ENCODE data around the gene TMEM35B.
A peak's percentile ranks its signal among the peaks of the same experiment; 100 is the strongest.
"Not testable (repeated sequence)": the region's sequence is repeated elsewhere in the genome, so short reads cannot be mapped to it uniquely, and the experiment has no call there.

TMEM35B gene

DNA sequence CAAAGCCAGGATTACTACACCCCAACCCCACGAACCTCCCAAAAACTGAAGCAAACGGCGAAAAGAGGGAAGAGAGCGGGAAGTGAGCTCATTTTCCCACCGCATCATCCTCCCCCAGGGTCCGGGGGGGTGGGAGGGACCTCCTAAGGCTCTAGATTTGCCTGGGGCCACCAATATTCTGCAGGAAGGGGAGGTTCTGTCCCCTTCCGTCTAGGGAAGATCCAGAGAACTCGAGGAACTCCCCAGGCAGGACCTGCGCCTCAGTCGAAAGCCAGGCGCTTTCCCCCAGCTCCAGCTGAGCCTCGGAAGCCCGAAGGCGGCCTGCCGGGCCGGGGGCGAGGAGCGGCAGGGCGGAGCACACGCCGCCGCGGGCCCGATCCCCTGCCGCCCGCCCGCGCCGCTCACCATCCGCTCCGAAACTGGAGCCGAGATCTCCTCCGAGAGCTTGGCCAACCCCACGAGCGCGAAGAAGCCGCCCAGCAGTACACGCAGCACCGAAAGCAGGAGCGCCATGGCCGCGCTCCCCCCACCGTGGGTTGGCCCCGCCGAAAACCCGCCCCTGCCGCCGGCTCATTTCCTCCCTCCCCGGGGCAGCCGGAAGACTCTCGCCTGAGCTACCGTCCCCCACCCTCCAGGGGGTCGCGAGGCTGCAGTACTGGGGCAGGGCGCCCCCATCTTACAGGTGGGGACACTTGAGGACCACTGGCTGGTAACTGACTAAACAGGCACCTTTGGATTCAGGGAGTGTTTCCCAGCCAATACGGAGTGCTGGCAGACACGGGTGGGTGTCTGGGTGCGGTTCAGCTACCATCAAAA, at the start of gene TMEM35B:
TSS of gene TMEM35B (minus strand) at position 555 of the 816 bp plus-strand sequence. CDS start at position 513, 42 bp downstream.
- H3K27ac Mint-ChIP-seq: peak within 1 kb of the TSS; percentile 94
- peak within 1 kb of the TSS; percentile 100 for H3K4me3 Mint-ChIP-seq
- CTCF ChIA-PET: interaction anchor here (0.9 to 1.8 kb wide), 2 partner anchors 118 to 119 kb away, joined by 3 to 4 read pairs; no protein-coding TSS in a partner anchor
- no peaks in the 10 kb centered on the region for H3K9me3 Mint-ChIP-seq
- peak; percentile 89 for DNase-seq
- peaks cover 35% of the 10 kb centered on the region for H3K4me1 Mint-ChIP-seq
- no peaks in the 10 kb centered on the region for H3K27me3 Mint-ChIP-seq
- peaks cover 23% of the 10 kb centered on the region for H3K36me3 Mint-ChIP-seq

DNA sequence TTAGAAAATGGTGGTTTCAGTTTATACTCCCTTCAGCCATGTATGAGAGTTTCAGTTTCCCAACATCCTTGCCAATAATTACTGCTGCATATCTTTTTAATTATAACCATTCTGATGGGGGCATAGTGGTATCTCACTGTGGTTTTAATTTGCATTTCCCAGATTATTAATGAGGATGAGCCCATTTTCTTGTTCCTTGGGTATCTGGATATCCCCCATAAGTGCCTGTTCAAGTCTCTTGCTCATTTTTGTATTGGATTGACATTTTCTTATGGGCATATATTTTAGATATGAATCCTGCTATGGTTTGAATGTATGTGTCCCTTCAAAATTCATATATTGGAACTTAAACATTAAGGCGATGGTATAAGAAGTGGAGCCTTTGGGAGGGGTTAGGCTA, 48.2 kb upstream of the TMEM35B start:
- H3K27ac Mint-ChIP-seq: no peak overlapping the region
- no peak overlapping the region for H3K4me3 Mint-ChIP-seq
- H3K4me1 Mint-ChIP-seq: peaks cover 23% of the 10 kb centered on the region
- H3K27me3 Mint-ChIP-seq: peaks cover 3% of the 10 kb centered on the region
- H3K36me3 Mint-ChIP-seq: peaks cover 13% of the 10 kb centered on the region
- H3K9me3 Mint-ChIP-seq: peaks cover 8% of the 10 kb centered on the region
- DNase-seq: no peak
- CTCF ChIA-PET: no interaction called here

DNA sequence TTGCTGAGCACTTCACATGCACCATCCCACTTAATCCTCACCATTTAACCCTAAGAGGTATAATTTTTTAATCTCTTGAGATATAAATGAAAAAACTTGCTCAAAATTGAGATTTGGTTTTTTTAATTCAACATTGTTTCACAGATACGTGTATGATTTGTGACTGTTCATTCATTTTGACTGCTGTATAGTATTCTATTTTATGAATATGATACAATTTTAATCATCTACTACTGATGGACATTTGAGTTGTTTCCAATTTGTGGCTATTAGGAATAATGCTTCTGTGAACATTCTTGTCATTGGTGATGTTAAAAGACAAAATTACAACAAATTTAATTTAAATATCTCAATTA, 47.2 kb upstream of the TMEM35B start:
- peaks cover 17% of the 10 kb centered on the region for H3K36me3 Mint-ChIP-seq
- no peak for DNase-seq
- peaks cover 8% of the 10 kb centered on the region for H3K9me3 Mint-ChIP-seq
- peak overlapping the region; percentile 39 for H3K4me3 Mint-ChIP-seq
- peaks cover 3% of the 10 kb centered on the region for H3K27me3 Mint-ChIP-seq
- peaks cover 28% of the 10 kb centered on the region for H3K4me1 Mint-ChIP-seq
- CTCF ChIA-PET: no interaction called here
- H3K27ac Mint-ChIP-seq: no peak overlapping the region

GRCh38 chr1:35030756-35031446, 45.8 kb upstream of the TMEM35B start:
- H3K9me3 Mint-ChIP-seq: peaks cover 8% of the 10 kb centered on the region
- peaks cover 38% of the 10 kb centered on the region for H3K4me1 Mint-ChIP-seq
- H3K27ac Mint-ChIP-seq: peak overlapping the region; percentile 91
- DNase-seq: peak; percentile 54
- peaks cover 27% of the 10 kb centered on the region for H3K36me3 Mint-ChIP-seq
- peaks cover 3% of the 10 kb centered on the region for H3K27me3 Mint-ChIP-seq
- peak overlapping the region; percentile 94 for H3K4me3 Mint-ChIP-seq
- CTCF ChIA-PET: interaction anchor here (0.7 to 1.0 kb wide), 2 partner anchors 175 to 178 kb away, joined by 3 read pairs; no protein-coding TSS in a partner anchor

DNA sequence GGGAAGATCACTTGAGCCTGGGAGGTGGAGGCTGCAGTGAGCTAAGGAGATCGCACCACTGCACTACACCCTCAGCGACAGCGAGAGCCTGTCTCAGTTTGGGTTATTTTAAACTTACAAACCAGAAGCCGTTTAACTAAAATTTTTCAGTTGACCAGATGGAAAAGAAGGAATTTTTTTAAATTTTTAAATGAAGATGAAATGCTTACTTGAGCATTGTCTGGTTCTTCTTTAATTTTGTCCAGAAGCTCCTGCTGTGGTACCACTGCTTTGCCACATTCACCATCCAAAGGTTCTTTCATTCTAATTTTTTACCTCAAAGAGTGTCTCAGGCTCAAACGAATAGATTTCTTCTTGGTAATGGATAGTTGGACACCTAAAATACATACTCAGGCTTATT, 45.2 kb upstream of the TMEM35B start:
- Mint-ChIP-seq H3K36me3 (peaks cover 31% of the 10 kb centered on the region), H3K4me1 (peaks cover 42% of the 10 kb centered on the region), H3K27me3 (peaks cover 3% of the 10 kb centered on the region), H3K9me3 (peaks cover 8% of the 10 kb centered on the region), H3K4me3 (peak overlapping the region; percentile 94), H3K27ac (peak overlapping the region; percentile 91)
- CTCF ChIA-PET: interaction anchor here (0.7 to 1.0 kb wide), 2 partner anchors 175 to 177 kb away, joined by 3 read pairs; no protein-coding TSS in a partner anchor
- DNase-seq: no peak

- Mint-ChIP-seq H3K36me3 (peaks cover 31% of the 10 kb centered on the region), H3K4me3 (peak overlapping the region; percentile 94), H3K9me3 (peaks cover 8% of the 10 kb centered on the region), H3K4me1 (peaks cover 42% of the 10 kb centered on the region), H3K27me3 (peaks cover 3% of the 10 kb centered on the region), H3K27ac (no peak overlapping the region)
- CTCF ChIA-PET: no interaction called here
- no peak for DNase-seq
These were observed 44.6 kb upstream of the TMEM35B start for GRCh38 chr1:35029761-35030160.

GRCh38 chr1:35016406-35016805, 31.3 kb upstream of the TMEM35B start:
- no peaks in the 10 kb centered on the region for H3K27me3 Mint-ChIP-seq
- H3K27ac Mint-ChIP-seq: no peak overlapping the region
- H3K4me1 Mint-ChIP-seq: no peaks in the 10 kb centered on the region
- H3K9me3 Mint-ChIP-seq: no peaks in the 10 kb centered on the region
- no peak overlapping the region for H3K4me3 Mint-ChIP-seq
- DNase-seq: no peak
- CTCF ChIA-PET: no interaction called here
- peaks cover 21% of the 10 kb centered on the region for H3K36me3 Mint-ChIP-seq

DNA sequence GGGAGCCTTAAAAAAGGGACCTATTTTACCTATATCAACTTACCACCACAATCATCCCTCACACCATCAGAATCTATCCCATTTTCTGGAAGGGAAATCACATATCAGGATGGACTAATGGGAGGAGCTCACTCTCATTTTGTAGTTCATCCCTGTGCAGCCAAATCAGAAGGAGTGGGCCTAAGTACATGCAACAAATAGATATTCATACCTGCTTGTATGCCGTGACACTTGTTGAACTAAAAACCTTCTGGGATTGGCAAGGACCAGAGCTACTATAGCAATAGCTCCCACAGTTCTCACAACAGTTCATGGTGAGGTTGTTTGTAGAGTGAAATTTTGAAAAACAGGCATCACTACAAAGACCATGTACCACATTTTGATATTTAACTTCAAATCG, 29.3 kb upstream of the TMEM35B start:
- Mint-ChIP-seq H3K4me1 (no peaks in the 10 kb centered on the region), H3K9me3 (no peaks in the 10 kb centered on the region), H3K27me3 (no peaks in the 10 kb centered on the region), H3K4me3 (no peak overlapping the region), H3K27ac (no peak overlapping the region), H3K36me3 (peaks cover 33% of the 10 kb centered on the region)
- no peak for DNase-seq
- CTCF ChIA-PET: no interaction called here

DNA sequence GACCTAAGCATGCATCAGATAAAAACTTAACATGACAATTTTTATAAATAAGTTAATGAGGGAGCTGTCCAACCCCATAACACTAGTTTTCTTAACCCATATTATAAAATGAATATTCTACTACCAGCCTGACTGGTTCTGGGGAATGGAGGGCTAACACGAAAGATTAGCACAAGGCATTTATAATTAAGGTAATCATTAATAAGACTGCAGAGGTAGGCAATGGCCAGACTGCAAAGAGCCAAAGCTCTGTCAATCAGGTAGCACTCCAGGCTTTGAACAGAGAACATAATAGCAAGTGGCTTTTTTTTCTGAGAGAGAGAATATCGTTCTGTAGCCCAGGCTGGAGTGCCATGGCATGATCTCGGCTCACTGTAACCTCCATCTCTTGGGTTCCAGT, 20.6 kb upstream of the TMEM35B start:
- no peak overlapping the region for H3K4me3 Mint-ChIP-seq
- no peaks in the 10 kb centered on the region for H3K9me3 Mint-ChIP-seq
- no peak overlapping the region for H3K27ac Mint-ChIP-seq
- H3K36me3 Mint-ChIP-seq: peaks cover 28% of the 10 kb centered on the region
- no peaks in the 10 kb centered on the region for H3K27me3 Mint-ChIP-seq
- no peak for DNase-seq
- no peaks in the 10 kb centered on the region for H3K4me1 Mint-ChIP-seq
- CTCF ChIA-PET: no interaction called here

- Mint-ChIP-seq H3K4me1 (no peaks in the 10 kb centered on the region), H3K36me3 (peaks cover 25% of the 10 kb centered on the region), H3K9me3 (no peaks in the 10 kb centered on the region), H3K4me3 (no peak overlapping the region), H3K27me3 (no peaks in the 10 kb centered on the region), H3K27ac (no peak overlapping the region)
- no peak for DNase-seq
- CTCF ChIA-PET: no interaction called here
These were observed 16.6 kb upstream of the TMEM35B start for GRCh38 chr1:35001743-35002142.

GRCh38 chr1:34994878-34995277, 9.7 kb upstream of the TMEM35B start:
- Mint-ChIP-seq H3K36me3 (peaks cover 15% of the 10 kb centered on the region), H3K27me3 (no peaks in the 10 kb centered on the region), H3K27ac (no peak overlapping the region), H3K4me3 (no peak overlapping the region), H3K4me1 (no peaks in the 10 kb centered on the region), H3K9me3 (no peaks in the 10 kb centered on the region)
- CTCF ChIA-PET: no interaction called here
- DNase-seq: no peak

DNA sequence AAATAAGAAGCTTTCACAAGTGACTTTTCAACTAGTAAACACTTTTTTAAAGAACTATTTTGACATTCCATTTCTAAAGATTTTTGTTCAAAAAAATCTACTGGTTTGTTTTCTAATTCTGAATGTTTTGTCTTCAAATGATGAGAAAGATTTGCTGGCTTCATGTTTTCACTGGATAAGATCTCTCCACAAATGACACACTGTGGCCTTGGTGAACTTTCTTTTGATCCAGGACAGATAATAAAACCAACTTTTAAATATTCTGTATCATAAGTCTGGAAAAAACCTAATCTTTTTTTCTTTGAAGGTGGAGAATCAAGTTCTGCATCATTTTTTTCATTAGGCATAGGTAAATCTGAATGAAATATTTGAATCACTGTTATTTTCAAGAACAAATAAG, 3.4 kb upstream of the TMEM35B start:
- CTCF ChIA-PET: no interaction called here
- H3K27me3 Mint-ChIP-seq: no peaks in the 10 kb centered on the region
- H3K9me3 Mint-ChIP-seq: no peaks in the 10 kb centered on the region
- H3K27ac Mint-ChIP-seq: no peak overlapping the region
- H3K36me3 Mint-ChIP-seq: peaks cover 19% of the 10 kb centered on the region
- no peak for DNase-seq
- H3K4me1 Mint-ChIP-seq: peaks cover 27% of the 10 kb centered on the region
- no peak overlapping the region for H3K4me3 Mint-ChIP-seq

DNA sequence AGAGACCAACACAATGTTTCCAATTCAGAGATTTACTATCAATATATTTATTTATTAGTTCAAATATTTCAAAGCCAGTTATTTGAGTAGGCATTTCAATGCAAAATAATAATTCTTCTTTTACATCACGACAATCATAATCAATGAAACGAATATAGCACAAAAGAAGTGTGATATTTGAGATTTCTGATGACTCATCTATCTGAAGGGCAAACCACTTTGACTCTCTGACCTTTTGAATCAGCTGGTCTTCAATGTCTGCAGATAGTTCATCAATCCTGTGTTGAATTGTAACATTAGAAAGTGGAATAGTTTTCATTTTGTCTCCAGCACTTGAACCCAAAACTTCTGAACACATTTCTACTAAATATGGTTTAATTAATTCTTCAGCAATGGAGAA, 3.0 kb upstream of the TMEM35B start:
- H3K4me3 Mint-ChIP-seq: no peak overlapping the region

GRCh38 chr1:34987018-34987417, 1.9 kb upstream of the TMEM35B start:
- H3K27ac Mint-ChIP-seq: no peak overlapping the region
- H3K36me3 Mint-ChIP-seq: peaks cover 22% of the 10 kb centered on the region
- peaks cover 35% of the 10 kb centered on the region for H3K4me1 Mint-ChIP-seq
- CTCF ChIA-PET: no interaction called here
- H3K4me3 Mint-ChIP-seq: no peak overlapping the region
- no peak for DNase-seq
- no peaks in the 10 kb centered on the region for H3K27me3 Mint-ChIP-seq
- no peaks in the 10 kb centered on the region for H3K9me3 Mint-ChIP-seq

More for the DNA sequence above, 3.0 kb upstream of the TMEM35B start:
- peaks cover 20% of the 10 kb centered on the region for H3K36me3 Mint-ChIP-seq
- no peaks in the 10 kb centered on the region for H3K27me3 Mint-ChIP-seq
- peaks cover 29% of the 10 kb centered on the region for H3K4me1 Mint-ChIP-seq
- DNase-seq: no peak
- H3K27ac Mint-ChIP-seq: no peak overlapping the region
- no peaks in the 10 kb centered on the region for H3K9me3 Mint-ChIP-seq
- CTCF ChIA-PET: no interaction called here

- H3K4me1 Mint-ChIP-seq: peaks cover 35% of the 10 kb centered on the region
- H3K9me3 Mint-ChIP-seq, DNase-seq, H3K27me3 Mint-ChIP-seq: not testable (repeated sequence)
- H3K4me3 Mint-ChIP-seq: peak overlapping the region; percentile 100
- CTCF ChIA-PET: interaction anchor here (0.9 to 1.8 kb wide), 2 partner anchors 119 to 120 kb away, joined by 3 to 4 read pairs; no protein-coding TSS in a partner anchor
- H3K36me3 Mint-ChIP-seq: peaks cover 23% of the 10 kb centered on the region
- peak overlapping the region; percentile 87 for H3K27ac Mint-ChIP-seq
These were observed 410 bp upstream of the TMEM35B start for GRCh38 chr1:34985609-34985904.
